ENCODE data around the gene SPTBN5. TPM values are rescaled to one million over a fixed set of nuclear protein-coding genes. Genes with fewer than 3 reads are reported as not detected.

The SPTBN5 gene
- total and polyA plus RNA-seq, 2 experiments from 2014 or later, result 0.57 to 1.1 TPM

DNA sequence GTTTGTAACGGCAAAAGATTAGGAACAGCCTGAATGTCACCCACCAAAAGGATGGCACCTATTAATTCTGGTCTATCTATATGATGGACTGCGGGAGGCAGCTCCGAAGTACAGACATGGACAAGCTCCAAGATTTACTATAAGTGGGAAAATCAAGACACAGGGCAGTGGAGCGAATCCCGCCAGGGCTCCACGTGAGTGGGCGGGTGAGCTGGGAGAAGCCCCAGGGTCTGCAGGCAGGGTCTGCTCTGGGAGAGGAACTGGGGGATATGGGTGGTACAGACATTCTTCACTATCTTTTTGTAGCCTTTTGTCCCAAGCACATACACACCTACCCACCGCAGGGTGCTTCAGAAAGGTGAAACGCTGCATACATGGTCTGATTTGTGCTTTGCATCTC lies 38.2 kb upstream of the SPTBN5 start:
- Histone ChIP-seq H3K4me2 (no peak overlapping the region), H3K36me3 (ENCODE audit: insufficient read depth) (0 out of 2 replicates have a peak, but pooled peaks cover 4% of the 10 kb centered on the region), H3K79me2 (replicated peaks; ENCODE audit: insufficient read depth) (peaks cover 9% of the 10 kb centered on the region; the same call in 1 of the 2 replicates), H2AFZ (no peak overlapping the region), H4K20me1 (replicated peaks; ENCODE audit: insufficient read depth) (peaks cover 13% of the 10 kb centered on the region), H3K4me3 (no peak overlapping the region), H3K4me1 (ENCODE audit: insufficient read depth) (peaks cover 18% of the 10 kb centered on the region), H3K9me2 (ENCODE audit: insufficient read depth) (no peaks in the 10 kb centered on the region), H3K27ac (ENCODE audit: low read depth) (0 out of 2 replicates have a peak overlapping the region, but pooled peaks have one; percentile 50), H3F3A (replicated peaks; ENCODE audit: low read depth) (0 out of 2 replicates have a peak, but pooled peaks cover 4% of the 10 kb centered on the region), H3K27me3 (ENCODE audit: insufficient read depth) (no peaks in the 10 kb centered on the region)
- H3K27me3 Mint-ChIP-seq (ENCODE audit: insufficient read depth, low read depth, poor library complexity), result peaks cover 9% of the 10 kb centered on the region
- H3K27ac Mint-ChIP-seq, result no peak overlapping the region
- H3K36me3 Mint-ChIP-seq (ENCODE audit: low read depth), result peaks cover 6% of the 10 kb centered on the region; the same call in 2 of the 3 replicates
- no peak overlapping the region for H3K4me3 Mint-ChIP-seq
- ATAC-seq, result no peak
- TF ChIP-seq ZNF331 (CRISPR knock-in tag; IDR thresholded peaks at IDR 0.05; ENCODE audit: low read depth) (no peak), POLR2AphosphoS5 (IDR thresholded peaks at IDR 0.05; ENCODE audit: low read depth) (no peak), CTCF (conservative IDR thresholded peaks at IDR 0.05; ENCODE audit: low read depth in 2 of 2) (no peak), EZH2 (IDR thresholded peaks at IDR 0.05; ENCODE audit: low read depth, unreplicated experiment) (no peak), STAT1 (IDR thresholded peaks at IDR 0.05; ENCODE audit: unreplicated experiment) (no peak), JUNB (IDR thresholded peaks at IDR 0.05; ENCODE audit: unreplicated experiment) (no peak), ZNF462 (CRISPR knock-in tag; IDR thresholded peaks at IDR 0.05) (no peak), NANOG (IDR thresholded peaks at IDR 0.05; ENCODE audit: borderline replicate concordance) (no peak), EZH2phosphoT487 (IDR thresholded peaks at IDR 0.05; ENCODE audit: unreplicated experiment) (no peak), ETS1 (IDR thresholded peaks at IDR 0.05) (no peak), CREB1 (CRISPR knock-in tag; IDR thresholded peaks at IDR 0.05; ENCODE audit: low read depth) (no peak)
- H3K9me3 Mint-ChIP-seq, result no peaks in the 10 kb centered on the region; the same call in 2 of the 3 replicates
- H3K4me1 Mint-ChIP-seq, result peaks cover 46% of the 10 kb centered on the region
- no peak for DNase-seq (ENCODE audit: low spot score)
